Tibial artery (tissue), 4 donors: ENCODE measurements around the gene KCNK7.

ENCODE experiments used
- DNase-seq, 2 donors: peaks; one replicate each; pipeline ENCODE4 v3.0.0-alpha.2; 2019
- H3K27ac ChIP-seq, 2 donors: fragments of 200-600 bp; sonication (generic) in 1 of 2; 1 replicate in 1 of 2; 2 replicates in 1 of 2; pipeline ENCODE4 v1.5.1; 2018 to 2019; ENCODE audit warnings: mild to moderate bottlenecking in 1 of 2
- H3K27me3 ChIP-seq, 2 donors: fragments of 200-600 bp; sonication (generic) in 1 of 2; one replicate each; pipeline versions ENCODE4 v1.5.1 to v1.6.0; 2016 to 2019
- H3K36me3 ChIP-seq, 3 donors: fragments of 200-600 bp; sonication (generic) in 2 of 3; one replicate each; pipeline ENCODE4 v1.5.1; 2016 to 2019; ENCODE audit warnings: mild to moderate bottlenecking in 2 of 3
- H3K4me1 ChIP-seq, 4 donors: fragments of 200-600 bp; sonication (generic) in 2 of 4; 1 replicate in 3 of 4; 2 replicates in 1 of 4; pipeline ENCODE4 v1.5.1; 2016 to 2019
- H3K4me3 ChIP-seq, 2 donors: fragments of 200-600 bp; sonication (generic) in 1 of 2; 1 replicate in 1 of 2; 2 replicates in 1 of 2; pipeline ENCODE4 v1.5.1; 2018 to 2019; ENCODE audit warnings: mild to moderate bottlenecking in 2 of 2
- H3K9me3 ChIP-seq, 3 donors: fragments of 200-600 bp; sonication (generic) in 1 of 3; one replicate each; pipeline ENCODE4 v1.5.1; 2016 to 2019
- intact Hi-C: fragments of 100-400 bp; cut with DNase I; formaldehyde crosslinking; loops from one replicate; pipeline ENCODE4 v1.15.0; 2023; ENCODE audit warnings: low total_unique reads
- TF ChIP-seq, protein P1 (sequence below), 2 experiments: fragments of 200-600 bp in 1 of 2; fragments of 450-650 bp in 1 of 2; IDR thresholded peaks; one replicate each; pipeline ENCODE4 v1.5.1; 2017 to 2019; ENCODE audit warnings: antibody characterized with exemption in 2 of 2, mild to moderate bottlenecking in 1 of 2, moderate library complexity in 1 of 2

The KCNK7 gene

GRCh38 chr11:65583589-65583988 lies 12.0 kb downstream of the KCNK7 start:
- intact Hi-C loops: no loop called here
- no peaks in the 10 kb centered on the region for H3K27me3 ChIP-seq
- peaks cover 54 to 79% (median 71%) of the 10 kb centered on the region in 3 donors for H3K36me3 ChIP-seq
- peaks cover 0 to 43% (median 43%) of the 10 kb centered on the region in 4 donors for H3K4me1 ChIP-seq
- no peak overlapping the region for H3K4me3 ChIP-seq
- TF ChIP-seq, protein P1, sequence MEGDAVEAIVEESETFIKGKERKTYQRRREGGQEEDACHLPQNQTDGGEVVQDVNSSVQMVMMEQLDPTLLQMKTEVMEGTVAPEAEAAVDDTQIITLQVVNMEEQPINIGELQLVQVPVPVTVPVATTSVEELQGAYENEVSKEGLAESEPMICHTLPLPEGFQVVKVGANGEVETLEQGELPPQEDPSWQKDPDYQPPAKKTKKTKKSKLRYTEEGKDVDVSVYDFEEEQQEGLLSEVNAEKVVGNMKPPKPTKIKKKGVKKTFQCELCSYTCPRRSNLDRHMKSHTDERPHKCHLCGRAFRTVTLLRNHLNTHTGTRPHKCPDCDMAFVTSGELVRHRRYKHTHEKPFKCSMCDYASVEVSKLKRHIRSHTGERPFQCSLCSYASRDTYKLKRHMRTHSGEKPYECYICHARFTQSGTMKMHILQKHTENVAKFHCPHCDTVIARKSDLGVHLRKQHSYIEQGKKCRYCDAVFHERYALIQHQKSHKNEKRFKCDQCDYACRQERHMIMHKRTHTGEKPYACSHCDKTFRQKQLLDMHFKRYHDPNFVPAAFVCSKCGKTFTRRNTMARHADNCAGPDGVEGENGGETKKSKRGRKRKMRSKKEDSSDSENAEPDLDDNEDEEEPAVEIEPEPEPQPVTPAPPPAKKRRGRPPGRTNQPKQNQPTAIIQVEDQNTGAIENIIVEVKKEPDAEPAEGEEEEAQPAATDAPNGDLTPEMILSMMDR (IDR thresholded peaks at IDR 0.05): no peak
- no peaks in the 10 kb centered on the region for H3K9me3 ChIP-seq
- H3K27ac ChIP-seq: peak overlapping the region; percentile 30 to 57
- DNase-seq: no peak

DNA sequence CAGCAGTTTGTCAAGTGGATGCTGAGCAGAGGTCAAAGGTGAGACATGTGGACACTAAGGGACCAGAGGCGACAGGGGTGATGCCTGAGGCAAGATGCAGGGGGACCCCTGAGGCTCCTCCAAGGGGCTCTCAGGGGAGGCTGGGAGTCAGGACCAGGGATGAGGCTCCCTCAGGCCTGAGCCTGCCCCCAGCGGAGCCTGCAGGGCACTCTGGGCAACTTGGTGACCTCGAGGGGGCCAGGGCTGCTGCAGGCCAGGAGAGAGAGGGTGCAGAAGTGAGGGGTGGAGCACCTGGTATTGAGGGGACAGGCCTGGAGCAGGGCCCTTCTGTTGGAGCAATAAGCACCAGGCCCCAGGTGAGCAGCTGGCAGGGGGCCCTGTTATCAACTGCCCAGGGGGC lies 13.7 kb downstream of the KCNK7 start:
- Histone ChIP-seq H3K4me1 (peaks cover 0 to 42% (median 38%) of the 10 kb centered on the region in 4 donors), H3K4me3 (no peak overlapping the region), H3K27me3 (no peaks in the 10 kb centered on the region), H3K9me3 (no peaks in the 10 kb centered on the region), H3K36me3 (peaks cover 58 to 77% (median 77%) of the 10 kb centered on the region in 3 donors), H3K27ac (peak overlapping the region; percentile 57 to 98)
- no peak for DNase-seq
- TF ChIP-seq, protein P1 (IDR thresholded peaks at IDR 0.05): no peak
- intact Hi-C loops: no loop called here

GRCh38 chr11:65580756-65581155 lies 14.8 kb downstream of the KCNK7 start:
- no peaks in the 10 kb centered on the region for H3K27me3 ChIP-seq
- peaks cover 56 to 70% (median 69%) of the 10 kb centered on the region in 3 donors for H3K36me3 ChIP-seq
- intact Hi-C loops: no loop called here
- H3K4me3 ChIP-seq: no peak overlapping the region
- TF ChIP-seq, protein P1 (IDR thresholded peaks at IDR 0.05): no peak
- no peak for DNase-seq
- H3K4me1 ChIP-seq: peaks cover 0 to 41% (median 27%) of the 10 kb centered on the region in 4 donors
- no peaks in the 10 kb centered on the region for H3K9me3 ChIP-seq
- H3K27ac ChIP-seq: peak overlapping the region; percentile 57 to 98

DNA sequence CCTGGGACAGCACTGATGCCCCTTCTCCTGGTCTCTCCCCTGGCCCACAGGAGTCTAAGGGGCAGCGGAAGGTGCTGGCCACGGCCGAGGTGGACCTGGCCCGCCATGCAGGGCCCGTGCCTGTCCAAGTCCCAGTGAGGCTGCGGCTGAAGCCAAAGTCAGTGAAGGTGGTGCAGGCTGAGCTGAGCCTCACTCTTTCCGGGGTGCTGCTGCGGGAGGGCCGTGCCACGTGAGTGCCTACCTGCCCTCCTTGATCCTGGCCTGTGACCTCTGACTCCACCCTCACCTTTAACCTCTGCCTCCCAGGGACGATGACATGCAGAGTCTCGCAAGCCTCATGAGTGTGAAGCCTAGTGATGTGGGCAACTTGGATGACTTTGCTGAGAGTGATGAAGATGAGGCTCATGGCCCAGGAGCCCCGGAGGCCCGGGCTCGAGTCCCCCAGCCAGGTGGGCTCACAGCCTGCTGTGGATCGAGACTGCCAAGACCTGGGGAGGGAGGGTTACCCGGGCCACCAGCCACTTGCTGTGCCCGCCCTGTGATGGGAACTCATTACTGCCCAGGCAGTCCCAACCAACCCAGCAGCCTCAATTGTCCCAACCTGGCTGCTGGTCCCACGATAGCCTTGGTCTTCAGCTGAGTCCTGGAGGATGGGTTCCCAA lies 15.4 kb downstream of the KCNK7 start:
- H3K36me3 ChIP-seq: peaks cover 51 to 64% (median 64%) of the 10 kb centered on the region in 3 donors
- DNase-seq: no peak
- H3K4me1 ChIP-seq: peaks cover 0 to 41% (median 26%) of the 10 kb centered on the region in 4 donors
- TF ChIP-seq, protein P1 (IDR thresholded peaks at IDR 0.05): no peak
- H3K9me3 ChIP-seq: no peaks in the 10 kb centered on the region
- no peak overlapping the region for H3K4me3 ChIP-seq
- H3K27ac ChIP-seq: peak overlapping the region; percentile 57 to 98
- intact Hi-C loops: no loop called here
- H3K27me3 ChIP-seq: no peaks in the 10 kb centered on the region

GRCh38 chr11:65579291-65579690 lies 16.3 kb downstream of the KCNK7 start:
- peaks cover 45 to 58% (median 55%) of the 10 kb centered on the region in 3 donors for H3K36me3 ChIP-seq
- no peak for DNase-seq
- TF ChIP-seq, protein P1 (IDR thresholded peaks at IDR 0.05): no peak
- no peak overlapping the region for H3K4me3 ChIP-seq
- intact Hi-C loops: no loop called here
- no peaks in the 10 kb centered on the region for H3K9me3 ChIP-seq
- H3K27ac ChIP-seq: peak overlapping the region; percentile 93 to 98
- H3K27me3 ChIP-seq: no peaks in the 10 kb centered on the region
- H3K4me1 ChIP-seq: peaks cover 0 to 49% (median 31%) of the 10 kb centered on the region in 4 donors
